ENCODE results near the gene TMEM141. TPM values are rescaled to one million over a fixed set of nuclear protein-coding genes. Genes with fewer than 3 reads are reported as not detected.

TMEM141 gene
- polyA plus RNA-seq, 1 donor from 2014 or later = 30.1 TPM

- Histone ChIP-seq H3K9me3 (ENCODE audit: low read length) (no peaks in the 10 kb centered on the region), H3K27me3 (ENCODE audit: insufficient read depth, low read depth, low read length) (no peaks in the 10 kb centered on the region), H3K4me2 (ENCODE audit: low read length) (no peak overlapping the region), H3F3A (ENCODE audit: insufficient read depth, low read length, poor library complexity, severe bottlenecking) (peaks cover 3% of the 10 kb centered on the region), H3K9me2 (ENCODE audit: insufficient read depth, low read length) (no peaks in the 10 kb centered on the region), H3K79me2 (replicated peaks; ENCODE audit: insufficient read depth, low read length) (no peaks in the 10 kb centered on the region), H3K4me3 (ENCODE audit: low read length) (no peak overlapping the region), H3K9ac (ENCODE audit: low read length) (no peak overlapping the region), H3K27ac (ENCODE audit: low read length) (no peak overlapping the region), H2AFZ (ENCODE audit: low read depth, low read length) (no peak overlapping the region), H4K20me1 (ENCODE audit: insufficient read depth) (no peaks in the 10 kb centered on the region), H3K36me3 (ENCODE audit: insufficient read depth, low read length) (no peaks in the 10 kb centered on the region)
- TF ChIP-seq REST (IDR thresholded peaks at IDR 0.05; ENCODE audit: borderline replicate concordance) = no peak
- TF ChIP-seq MXI1 (conservative IDR thresholded peaks at IDR 0.05; ENCODE audit: poor library complexity, severe bottlenecking) = no peak
- no peak for TF ChIP-seq POLR2AphosphoS5 (IDR thresholded peaks at IDR 0.05)
- TF ChIP-seq RAD21 (conservative IDR thresholded peaks at IDR 0.05) = no peak
- no peak for TF ChIP-seq EZH2 (IDR thresholded peaks at IDR 0.05; ENCODE audit: borderline replicate concordance, insufficient read depth, low read length, poor library complexity, severe bottlenecking)
- TF ChIP-seq CTCF (IDR thresholded peaks at IDR 0.05; ENCODE audit: poor library complexity, severe bottlenecking) = no peak
These were observed 1.6 kb upstream of the TMEM141 start for GRCh38 chr9:136789523-136789937.

GRCh38 chr9:136791516-136792276 is 552 bp downstream of the TMEM141 start:
- Histone ChIP-seq H3K36me3 (ENCODE audit: insufficient read depth, low read length) (no peaks in the 10 kb centered on the region), H3K4me2 (ENCODE audit: low read length) (peak overlapping the region; percentile 52), H2AFZ (ENCODE audit: low read depth, low read length) (peak overlapping the region; percentile 85), H3K27ac (ENCODE audit: low read length) (peak overlapping the region; percentile 66), H3K4me3 (ENCODE audit: low read length) (peak overlapping the region; percentile 85), H3K79me2 (replicated peaks; ENCODE audit: insufficient read depth, low read length) (no peaks in the 10 kb centered on the region), H3K9ac (ENCODE audit: low read length) (peak overlapping the region; percentile 74), H3K27me3 (ENCODE audit: insufficient read depth, low read depth, low read length) (no peaks in the 10 kb centered on the region), H3F3A (ENCODE audit: insufficient read depth, low read length, poor library complexity, severe bottlenecking) (peaks cover 3% of the 10 kb centered on the region), H3K9me3 (ENCODE audit: low read length) (no peaks in the 10 kb centered on the region), H4K20me1 (ENCODE audit: insufficient read depth) (no peaks in the 10 kb centered on the region), H3K9me2 (ENCODE audit: insufficient read depth, low read length) (no peaks in the 10 kb centered on the region)
- TF ChIP-seq CTCF (IDR thresholded peaks at IDR 0.05; ENCODE audit: poor library complexity, severe bottlenecking) (peak; percentile 86), MXI1 (conservative IDR thresholded peaks at IDR 0.05; ENCODE audit: poor library complexity, severe bottlenecking) (peak; percentile 48), REST (IDR thresholded peaks at IDR 0.05; ENCODE audit: borderline replicate concordance) (no peak), TAF1 (IDR thresholded peaks at IDR 0.05; ENCODE audit: low read depth) (peak; percentile 10), RAD21 (conservative IDR thresholded peaks at IDR 0.05) (peak; percentile 45), EP300 (conservative IDR thresholded peaks at IDR 0.05; ENCODE audit: poor library complexity, severe bottlenecking) (no peak), SMC3 (conservative IDR thresholded peaks at IDR 0.05; ENCODE audit: poor library complexity) (peak; percentile 54)
